HCT116 (cell line): ENCODE data around the gene HNF4A. TPM values are rescaled to one million over a fixed set of nuclear protein-coding genes. Genes with fewer than 3 reads are reported as not detected.

Experiments used
- ATAC-seq: fragments of 200-7000 bp; cut with Tn5 transposase; 2 replicates; pipeline ENCODE4 v1.9.1; 2020; ENCODE audit warnings: mild to moderate bottlenecking, moderate library complexity
- BruUV-seq: library from RNA; stranded (reverse); fragments of 400-500 nt; replicated peaks from 2 replicates; lab custom pipeline; 2021; lab: Mats Ljungman, UMichigan
- CTCF ChIA-PET: fragments of 300-600 bp; sonication (Branson Sonifier 250); formaldehyde crosslinking; loops from one replicate; lab custom pipeline; 2021; ENCODE audit warnings: antibody characterized with exemption; lab: Charles Lee
- POLR2A ChIA-PET: fragments of 300-600, 350-600 bp; sonication (Branson Sonifier 250); formaldehyde crosslinking; loops from one replicate; lab custom pipeline; 2021; ENCODE audit warnings: antibody characterized with exemption; lab: Charles Lee
- RAD21 ChIA-PET, 2 experiments: fragments of 300-600 bp; sonication (Branson Sonifier 250); formaldehyde crosslinking; loops; one replicate each; lab custom pipeline; 2023; ENCODE audit warnings: low total read pairs in 2 of 2; ENCODE audit not compliant: uncharacterized antibody in 2 of 2, unreplicated experiment in 2 of 2, low non-redundant PET in 1 of 2; lab: Charles Lee
- DNase-seq: peaks from one replicate; pipeline ENCODE4 v3.0.0-alpha.2; 2010; ENCODE audit warnings: low read depth, low spot score
- H2AFZ ChIP-seq: fragments of 200-600 bp; shearing (Covaris generic), sonication (generic); 2 replicates; pipeline ENCODE4 v1.6.1; 2017; ENCODE audit warnings: low read depth, mixed run types, mixed read lengths, antibody characterized with exemption, low read length; ENCODE audit not compliant: poor library complexity, severe bottlenecking
- H3K27ac ChIP-seq: 2 replicates; pipeline ENCODE4 v1.5.1; 2012; ENCODE audit warnings: low read depth, low read length
- H3K27me3 ChIP-seq: fragments of 200-600 bp; sonication (generic); 2 replicates; pipeline ENCODE4 v1.6.1; 2016; ENCODE audit warnings: mixed run types, low read length, mixed read lengths; ENCODE audit not compliant: insufficient read depth
- H3K36me3 ChIP-seq, 2 experiments: fragments of 200-500 bp in 1 of 2; fragments of 200-600 bp in 1 of 2; sonication (Bioruptor generic) in 1 of 2; sonication (generic) in 1 of 2; 2 replicates each; pipeline versions ENCODE4 v1.5.1 to v1.6.1; 2014 to 2016; ENCODE audit warnings: low read length in 2 of 2, inconsistent platforms in 1 of 2, mixed read lengths in 1 of 2, mixed run types in 1 of 2; ENCODE audit not compliant: insufficient read depth in 2 of 2, control insufficient read depth in 1 of 2
- H3K4me1 ChIP-seq, 2 experiments: fragments of 200-600 bp in 1 of 2; sonication (generic) in 1 of 2; 2 replicates each; pipeline versions ENCODE4 v1.5.1 to v1.6.1; 2012 to 2017; ENCODE audit warnings: low read length in 2 of 2, inconsistent platforms in 1 of 2, mild to moderate bottlenecking in 1 of 2, mixed read lengths in 1 of 2, mixed run types in 1 of 2, moderate library complexity in 1 of 2; ENCODE audit not compliant: insufficient read depth in 2 of 2, control insufficient read depth in 1 of 2
- H3K4me2 ChIP-seq: fragments of 200-600 bp; sonication (generic); 2 replicates; pipeline ENCODE4 v1.6.1; 2017; ENCODE audit warnings: mixed run types, low read length, mixed read lengths
- H3K4me3 ChIP-seq, 2 experiments: fragments of 200-600 bp in 1 of 2; sonication (generic) in 1 of 2; replicated peaks in 1 of 2; 2 replicates each; pipeline ENCODE4 v1.5.1; 2011 to 2016; ENCODE audit warnings: low read length in 2 of 2, control low read depth in 1 of 2, low read depth in 1 of 2, mild to moderate bottlenecking in 1 of 2, mixed read lengths in 1 of 2, mixed run types in 1 of 2
- H3K79me2 ChIP-seq: fragments of 200-600 bp; sonication (generic); 2 replicates; pipeline ENCODE4 v1.6.1; 2017; ENCODE audit warnings: mild to moderate bottlenecking, mixed run types, low read length, moderate library complexity, mixed read lengths; ENCODE audit not compliant: insufficient read depth
- H3K9ac ChIP-seq: fragments of 200-600 bp; sonication (generic); 2 replicates; pipeline ENCODE4 v1.6.1; 2016; ENCODE audit warnings: low read length, mixed read lengths
- H3K9me2 ChIP-seq: fragments of 200-600 bp; sonication (generic), shearing (Covaris generic); 2 replicates; pipeline ENCODE4 v1.6.1; 2017; ENCODE audit warnings: mixed run types, mild to moderate bottlenecking, moderate library complexity; ENCODE audit not compliant: insufficient read depth
- H3K9me3 ChIP-seq, 2 experiments: fragments of 200-500 bp in 1 of 2; fragments of 200-600 bp in 1 of 2; sonication (Bioruptor generic) in 1 of 2; sonication (generic) in 1 of 2; 2 replicates each; pipeline ENCODE4 v1.6.1; 2014 to 2017; ENCODE audit warnings: low read length in 2 of 2, mixed read lengths in 2 of 2, inconsistent platforms in 1 of 2, low read depth in 1 of 2, mild to moderate bottlenecking in 1 of 2, mixed run types in 1 of 2, moderate library complexity in 1 of 2; ENCODE audit not compliant: control insufficient read depth in 1 of 2, insufficient read depth in 1 of 2
- H4K20me1 ChIP-seq: fragments of 200-600 bp; sonication (generic), shearing (Covaris generic); 2 replicates; pipeline ENCODE4 v1.6.1; 2017; ENCODE audit warnings: mixed run types, mild to moderate bottlenecking, moderate library complexity; ENCODE audit not compliant: insufficient read depth
- ATF3 ChIP-seq: IDR thresholded peaks from 2 replicates; pipeline ENCODE4 v1.6.1; 2012
- CEBPB ChIP-seq: IDR thresholded peaks from 2 replicates; pipeline ENCODE4 v1.6.1; 2012; ENCODE audit warnings: low read depth
- EGR1 ChIP-seq: IDR thresholded peaks from 2 replicates; pipeline ENCODE4 v1.6.1; 2012; ENCODE audit warnings: low read depth
- POLR2AphosphoS5 ChIP-seq: IDR thresholded peaks from 2 replicates; pipeline ENCODE4 v1.6.1; 2011; ENCODE audit warnings: mild to moderate bottlenecking, low read depth, low read length, moderate library complexity
- REST ChIP-seq: IDR thresholded peaks from 2 replicates; pipeline ENCODE4 v1.6.1; 2012; ENCODE audit warnings: low read depth
- SP1 ChIP-seq: IDR thresholded peaks from 2 replicates; pipeline ENCODE4 v1.6.1; 2012; ENCODE audit warnings: low read depth
- TCF7L2 ChIP-seq: IDR thresholded peaks from 2 replicates; pipeline ENCODE4 v1.7.0; 2011; ENCODE audit warnings: borderline replicate concordance, inconsistent platforms; ENCODE audit not compliant: insufficient read depth, insufficient read length; ENCODE audit errors: extremely low read depth
- YY1 ChIP-seq: IDR thresholded peaks from 2 replicates; pipeline ENCODE4 v1.6.1; 2011; ENCODE audit warnings: low read length, low read depth, moderate library complexity, mild to moderate bottlenecking; ENCODE audit not compliant: insufficient replicate concordance; ENCODE audit errors: extremely low read depth
- ZBTB33 ChIP-seq: IDR thresholded peaks from 2 replicates; pipeline ENCODE4 v1.6.1; 2011; ENCODE audit warnings: mild to moderate bottlenecking, low read length, moderate library complexity; ENCODE audit not compliant: insufficient replicate concordance; ENCODE audit errors: extremely low read depth
- ZNF274 ChIP-seq: fragments of 200-500 bp; sonication (Bioruptor generic); IDR thresholded peaks from 2 replicates; pipeline ENCODE4 v1.6.1; 2014; ENCODE audit warnings: mild to moderate bottlenecking, low read depth, low read length, inconsistent platforms
- intact Hi-C: fragments of 100-400 bp; cut with micrococcal nuclease; formaldehyde crosslinking; loops from 2 replicates; pipeline ENCODE4 v1.10.0; 2022
- total RNA-seq: library from RNA; stranded (reverse); gene quantifications from one replicate; pipeline ENCODE4 v1.2.1, GENCODE V29; 2021; ENCODE audit not compliant: unreplicated experiment

The HNF4A gene
- total RNA-seq, 1 experiment from 2014 or later: 7.4 TPM

- Histone ChIP-seq H3K4me3 (no peak within 1 kb of the TSS), H3K9me2 (no peaks in the 10 kb centered on the region), H3K4me1 (no peaks in the 10 kb centered on the region), H2AFZ (no peak within 1 kb of the TSS), H3K27ac (no peak within 1 kb of the TSS), H3K36me3 (no peaks in the 10 kb centered on the region), H3K79me2 (no peaks in the 10 kb centered on the region), H4K20me1 (no peaks in the 10 kb centered on the region), H3K9me3 (no peaks in the 10 kb centered on the region), H3K27me3 (no peaks in the 10 kb centered on the region), H3K4me2 (no peak within 1 kb of the TSS), H3K9ac (no peak within 1 kb of the TSS)
- ChIA-PET POLR2A (no interaction called here), CTCF (no interaction called here), RAD21 (no interaction called here)
- TF ChIP-seq ZNF274 (no peak), CEBPB (no peak), EGR1 (no peak), POLR2AphosphoS5 (no peak), YY1 (no peak), TCF7L2 (no peak), SP1 (no peak), REST (no peak), ZBTB33 (no peak), ATF3 (no peak)
- intact Hi-C loops: no loop called here
- DNase-seq: no peak
- no peak for ATAC-seq
- no TSS peak for BruUV-seq
These were observed 18.6 kb upstream of the HNF4A start, which contains the start of gene R3HDML for GRCh38 chr20:44336725-44337380. Gene R3HDML, plus strand, starts transcription at chr20:44337043. Its CDS starts 115 bp downstream, at chr20:44337158.
